ENCODE data around the gene CD6. TPM values are rescaled to one million over a fixed set of nuclear protein-coding genes. Genes with fewer than 3 reads are reported as not detected.
A peak's percentile ranks its signal among the peaks of the same experiment; 100 is the strongest.

The CD6 gene
- total RNA-seq, 1 experiment from 2014 or later, result not detected

- Histone ChIP-seq H3K27me3 (no peaks in the 10 kb centered on the region), H3K27ac (no peak overlapping the region), H3K9me3 (replicated peaks) (no peaks in the 10 kb centered on the region), H3K4me3 (no peak overlapping the region), H3K4me1 (no peaks in the 10 kb centered on the region), H3K36me3 (no peaks in the 10 kb centered on the region)
- no peak for DNase-seq
Observed at GRCh38 chr11:61024938-61025820, 53.7 kb downstream of the CD6 start.

DNA sequence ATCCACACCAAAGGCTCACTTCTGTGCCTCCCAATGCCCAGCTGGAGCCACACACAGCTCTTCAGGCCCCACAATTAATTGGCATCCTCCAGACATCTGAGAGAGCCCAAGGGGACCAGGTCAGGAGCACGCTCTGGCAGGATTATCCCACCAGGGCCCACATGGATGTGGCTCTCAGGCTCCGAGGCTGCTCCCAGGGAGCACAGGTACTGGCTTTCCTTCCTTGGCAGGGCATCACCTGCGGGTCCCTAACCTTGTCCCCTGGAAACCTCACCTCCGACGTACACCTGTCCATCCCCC, 54.3 kb downstream of the CD6 start:
- H3K4me3 ChIP-seq, result no peak overlapping the region

GRCh38 chr11:61026121-61027031, 54.9 kb downstream of the CD6 start:
- Histone ChIP-seq H3K4me1 (no peaks in the 10 kb centered on the region), H3K4me3 (no peak overlapping the region), H3K36me3 (no peaks in the 10 kb centered on the region), H3K27me3 (no peaks in the 10 kb centered on the region), H3K9me3 (replicated peaks) (no peaks in the 10 kb centered on the region), H3K27ac (no peak overlapping the region)
- no peak for DNase-seq

More for the DNA sequence above, 54.3 kb downstream of the CD6 start:
- no peak for DNase-seq
- H3K36me3 ChIP-seq, result no peaks in the 10 kb centered on the region
- H3K27ac ChIP-seq, result no peak overlapping the region
- no peaks in the 10 kb centered on the region for H3K9me3 ChIP-seq (replicated peaks)
- H3K27me3 ChIP-seq, result no peaks in the 10 kb centered on the region
- H3K4me1 ChIP-seq, result no peaks in the 10 kb centered on the region

GRCh38 chr11:61027141-61027840, 55.8 kb downstream of the CD6 start:
- H3K4me1 ChIP-seq, result no peaks in the 10 kb centered on the region
- no peak overlapping the region for H3K4me3 ChIP-seq
- no peak overlapping the region for H3K27ac ChIP-seq
- no peaks in the 10 kb centered on the region for H3K9me3 ChIP-seq (replicated peaks)
- H3K36me3 ChIP-seq, result no peaks in the 10 kb centered on the region
- DNase-seq, result no peak
- no peaks in the 10 kb centered on the region for H3K27me3 ChIP-seq

DNA sequence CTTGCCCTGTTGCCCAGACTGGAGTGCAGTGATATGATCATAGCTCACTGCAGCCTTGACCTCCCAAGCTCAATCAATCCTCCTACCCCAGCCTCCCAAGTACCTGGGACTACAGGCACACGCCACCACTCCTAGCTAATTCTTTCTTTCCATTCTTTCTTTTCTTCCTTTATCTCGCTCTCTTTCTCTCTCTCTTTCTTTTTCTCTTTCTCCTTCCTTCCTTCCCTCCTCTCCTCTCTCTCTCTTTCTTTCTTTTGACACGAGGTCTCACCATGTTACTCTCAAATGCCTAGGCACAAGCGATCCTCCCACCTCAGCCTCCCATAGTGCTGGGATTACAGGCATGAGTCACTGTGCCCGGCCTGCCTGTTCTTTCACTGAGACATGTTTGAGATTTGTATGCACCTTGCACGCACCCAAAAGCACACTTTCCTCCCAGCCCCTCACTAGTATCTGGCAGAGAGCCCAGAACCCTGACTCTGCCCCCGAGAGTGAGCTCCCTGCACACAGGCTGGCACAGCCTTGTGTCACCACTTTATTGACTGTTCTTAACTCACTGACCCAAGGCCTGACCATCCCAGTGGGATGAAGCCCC, 56.8 kb downstream of the CD6 start:
- H3K27ac ChIP-seq, result no peak overlapping the region
- H3K4me3 ChIP-seq, result no peak overlapping the region
- H3K36me3 ChIP-seq, result no peaks in the 10 kb centered on the region
- no peaks in the 10 kb centered on the region for H3K4me1 ChIP-seq
- no peak for DNase-seq
- no peaks in the 10 kb centered on the region for H3K9me3 ChIP-seq (replicated peaks)
- H3K27me3 ChIP-seq, result no peaks in the 10 kb centered on the region

DNA sequence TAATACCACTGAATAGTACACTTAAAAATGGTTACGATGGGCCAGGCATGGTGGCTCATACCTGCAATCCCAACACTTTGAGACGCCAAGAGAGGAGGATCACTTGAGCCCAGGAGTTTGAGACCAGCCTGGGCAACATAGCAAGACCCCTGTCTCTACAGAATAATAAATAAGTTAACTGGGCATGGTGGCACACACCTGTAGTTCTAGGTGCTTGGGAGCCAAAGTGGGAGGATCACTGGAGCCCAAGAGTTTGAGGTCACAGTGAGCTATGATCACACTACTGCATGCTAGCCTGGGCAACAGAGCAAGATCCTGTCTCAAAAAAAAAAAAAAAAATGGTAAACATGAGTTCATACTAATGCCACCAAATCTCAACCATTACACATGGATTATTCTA, 61.3 kb downstream of the CD6 start:
- Histone ChIP-seq H3K27ac (no peak overlapping the region), H3K9me3 (replicated peaks) (no peaks in the 10 kb centered on the region), H3K27me3 (no peaks in the 10 kb centered on the region), H3K36me3 (no peaks in the 10 kb centered on the region), H3K4me1 (no peaks in the 10 kb centered on the region), H3K4me3 (no peak overlapping the region)
- no peak for DNase-seq

- no peaks in the 10 kb centered on the region for H3K27me3 ChIP-seq
- no peaks in the 10 kb centered on the region for H3K36me3 ChIP-seq
- no peak for DNase-seq
- H3K27ac ChIP-seq, result no peak overlapping the region
- H3K4me3 ChIP-seq, result no peak overlapping the region
- H3K4me1 ChIP-seq, result no peaks in the 10 kb centered on the region
- H3K9me3 ChIP-seq (replicated peaks), result no peaks in the 10 kb centered on the region
Observed at GRCh38 chr11:61033417-61033816, 61.9 kb downstream of the CD6 start.

DNA sequence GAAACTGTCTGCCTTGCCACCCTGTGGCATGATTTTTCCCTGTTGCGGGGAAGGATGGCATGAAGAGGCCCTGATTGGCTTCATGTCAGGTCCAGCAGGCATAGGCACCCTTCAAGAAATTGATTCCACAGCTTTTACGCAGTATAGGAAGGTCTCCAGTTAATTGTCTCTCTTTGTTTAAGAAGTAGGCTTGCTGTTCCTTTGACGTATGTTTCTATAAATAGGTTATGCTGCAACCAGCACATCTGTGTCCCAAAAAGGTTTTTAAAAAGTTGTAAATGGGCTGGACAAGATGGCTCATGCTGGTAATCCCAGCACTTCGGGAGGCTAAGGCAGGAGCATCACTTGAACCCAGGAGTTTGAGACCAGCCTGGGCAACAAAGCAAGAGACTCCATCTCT, 62.6 kb downstream of the CD6 start:
- H3K9me3 ChIP-seq (replicated peaks), result no peaks in the 10 kb centered on the region

GRCh38 chr11:61034704-61035525, 63.4 kb downstream of the CD6 start:
- no peaks in the 10 kb centered on the region for H3K36me3 ChIP-seq
- H3K4me1 ChIP-seq, result no peaks in the 10 kb centered on the region
- no peak overlapping the region for H3K27ac ChIP-seq
- DNase-seq, result no peak
- H3K9me3 ChIP-seq (replicated peaks), result no peaks in the 10 kb centered on the region
- no peaks in the 10 kb centered on the region for H3K27me3 ChIP-seq
- H3K4me3 ChIP-seq, result no peak overlapping the region

More for the DNA sequence above, 62.6 kb downstream of the CD6 start:
- no peak overlapping the region for H3K27ac ChIP-seq
- no peaks in the 10 kb centered on the region for H3K27me3 ChIP-seq
- DNase-seq, result no peak
- no peaks in the 10 kb centered on the region for H3K36me3 ChIP-seq
- no peaks in the 10 kb centered on the region for H3K4me1 ChIP-seq
- H3K4me3 ChIP-seq, result no peak overlapping the region

- no peak for DNase-seq
- no peak overlapping the region for H3K4me3 ChIP-seq
- H3K27me3 ChIP-seq, result no peaks in the 10 kb centered on the region
- no peak overlapping the region for H3K27ac ChIP-seq
- H3K36me3 ChIP-seq, result no peaks in the 10 kb centered on the region
- no peaks in the 10 kb centered on the region for H3K9me3 ChIP-seq (replicated peaks)
- H3K4me1 ChIP-seq, result no peaks in the 10 kb centered on the region
Observed at GRCh38 chr11:61035526-61035835, 64.0 kb downstream of the CD6 start.

DNA sequence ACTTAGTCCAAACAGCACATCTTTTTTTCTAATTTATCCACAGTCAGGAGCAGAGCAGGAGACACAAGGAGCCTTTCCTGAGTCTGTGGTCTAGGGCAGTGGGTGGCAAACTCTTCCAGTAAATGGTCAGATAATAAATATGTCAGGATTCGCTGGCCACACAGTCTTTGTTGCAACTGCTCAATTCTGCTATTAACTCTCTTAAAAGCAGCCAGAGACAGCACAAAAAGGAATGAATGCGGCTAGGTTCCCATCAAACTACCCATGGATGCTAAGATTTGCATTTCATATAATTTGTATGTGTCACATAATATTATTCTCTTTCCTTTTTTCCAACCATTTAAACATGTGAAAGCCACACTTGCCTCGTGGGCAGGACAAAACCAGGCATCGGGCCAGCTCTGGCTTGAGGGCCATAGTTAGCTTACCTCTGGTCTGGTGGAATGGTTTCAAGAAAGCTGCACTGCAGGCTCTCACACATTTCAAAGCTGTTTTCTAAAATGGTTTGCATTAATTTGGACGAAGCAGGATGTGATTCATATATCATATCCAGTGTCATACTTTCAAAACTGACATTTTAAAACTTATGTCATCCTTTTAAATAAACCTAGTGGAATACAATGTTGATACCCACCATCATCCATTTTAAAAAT, 66.1 kb downstream of the CD6 start:
- Histone ChIP-seq H3K4me1 (no peaks in the 10 kb centered on the region), H3K27me3 (no peaks in the 10 kb centered on the region)
- no peak for DNase-seq

DNA sequence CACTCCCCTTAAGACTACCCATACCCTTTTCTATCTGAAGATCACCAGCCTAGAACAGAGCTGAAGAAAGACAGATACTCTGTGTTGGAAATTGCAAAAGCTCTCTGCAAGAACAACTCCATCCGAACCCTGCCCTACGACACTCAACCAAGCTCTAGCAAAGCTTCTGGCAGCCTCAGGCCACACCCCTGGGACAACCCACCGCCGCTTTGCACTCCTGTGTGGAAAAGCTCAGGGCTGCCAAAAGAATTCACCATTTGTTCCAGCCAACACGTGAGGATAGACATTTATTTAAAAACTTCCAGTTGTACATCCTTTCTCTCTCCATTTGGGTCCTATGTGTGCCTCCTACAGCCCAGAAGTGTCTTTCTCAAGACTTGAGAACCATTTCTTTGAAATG, 68.4 kb downstream of the CD6 start:
- 0 out of 2 replicates have a peak, but pooled peaks cover 3% of the 10 kb centered on the region for H3K27me3 ChIP-seq
- no peak for DNase-seq
- no peaks in the 10 kb centered on the region for H3K9me3 ChIP-seq (replicated peaks)
- no peaks in the 10 kb centered on the region for H3K4me1 ChIP-seq
- no peak overlapping the region for H3K4me3 ChIP-seq
- H3K36me3 ChIP-seq, result no peaks in the 10 kb centered on the region
- H3K27ac ChIP-seq, result no peak overlapping the region

More for the DNA sequence above, 66.1 kb downstream of the CD6 start:
- Histone ChIP-seq H3K9me3 (replicated peaks) (no peaks in the 10 kb centered on the region), H3K27ac (no peak overlapping the region), H3K36me3 (no peaks in the 10 kb centered on the region), H3K4me3 (no peak overlapping the region)

DNA sequence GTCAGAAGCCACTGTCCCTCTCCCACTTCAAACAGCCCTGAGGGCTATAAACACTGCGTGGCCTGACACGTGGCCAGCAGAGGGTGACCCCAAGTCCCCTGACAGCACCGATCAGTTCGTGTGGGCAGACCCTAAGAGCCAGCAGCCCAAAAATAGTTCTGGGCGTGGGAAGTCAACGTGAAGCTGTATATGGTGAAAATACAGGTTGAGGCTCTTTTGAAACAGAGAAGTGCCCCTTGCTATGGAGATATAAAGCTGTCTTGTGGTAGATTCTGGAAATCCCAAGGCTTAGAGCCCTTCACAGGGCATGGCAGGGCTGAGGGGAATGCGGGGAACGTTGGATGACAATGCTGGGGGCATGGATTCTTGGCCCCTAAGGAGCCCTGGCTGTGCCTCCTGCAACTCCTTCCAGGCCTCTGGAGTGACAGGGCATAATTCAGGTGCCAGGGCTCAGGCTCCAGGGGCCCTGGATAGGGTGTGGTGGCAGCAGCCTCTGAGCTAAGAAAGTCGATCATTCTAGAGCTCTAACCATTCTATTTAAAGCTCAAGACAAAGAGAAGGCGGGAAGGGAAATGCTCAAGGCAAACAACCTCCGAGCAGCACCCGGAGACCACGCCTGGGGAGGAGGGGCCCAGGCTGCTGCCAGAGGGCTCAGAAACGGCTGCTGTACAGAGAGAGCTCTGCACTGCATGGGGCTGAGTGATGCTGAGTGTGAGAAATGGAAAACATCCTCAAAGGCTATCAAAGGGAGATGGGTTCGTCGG, 70.5 kb downstream of the CD6 start:
- no peak overlapping the region for H3K27ac ChIP-seq
- no peak overlapping the region for H3K4me3 ChIP-seq
- H3K4me1 ChIP-seq, result no peaks in the 10 kb centered on the region
- H3K27me3 ChIP-seq, result 0 out of 2 replicates have a peak, but pooled peaks cover 3% of the 10 kb centered on the region
- H3K9me3 ChIP-seq (replicated peaks), result no peaks in the 10 kb centered on the region
- peak in 1 of 2 experiments; percentile 11 for DNase-seq
- H3K36me3 ChIP-seq, result no peaks in the 10 kb centered on the region
